Stimulated activated CD8-positive, alpha-beta memory T cell treated with anti-CD3 and anti-CD28 coated beads, Interleukin-7, amount 100 ng/mL, for 4 hours (primary cell): ENCODE data around the gene CADM1.

Source experiments
- DNase-seq, 2 donors: peaks; one replicate each; pipeline ENCODE4 v3.0.0-alpha.2; 2020; ENCODE audit warnings: low read depth in 2 of 2

Gene CADM1

GRCh38 chr11:115515647-115516395, 11.6 kb upstream of the CADM1 start:
- DNase-seq: no peak

- no peak for DNase-seq
Measured at GRCh38 chr11:115506954-115507675, 2.9 kb upstream of the CADM1 start.

GRCh38 chr11:115505175-115505574, 960 bp upstream of the CADM1 start:
- no peak for DNase-seq

- no peak for DNase-seq
Measured at GRCh38 chr11:115503886-115504275, 334 bp downstream of the CADM1 start.

- no peak for DNase-seq
Measured at GRCh38 chr11:115503083-115503885, 931 bp downstream of the CADM1 start.

- DNase-seq: no peak
Measured at GRCh38 chr11:115502636-115503082, 1.6 kb downstream of the CADM1 start.

- no peak for DNase-seq
Measured at GRCh38 chr11:115501893-115502589, 2.2 kb downstream of the CADM1 start.

- DNase-seq: no peak
Measured at GRCh38 chr11:115501502-115501892, 2.7 kb downstream of the CADM1 start.

- no peak for DNase-seq
Measured at GRCh38 chr11:115500547-115501501, 3.4 kb downstream of the CADM1 start.

- no peak for DNase-seq
Measured at GRCh38 chr11:115499891-115500290, 4.3 kb downstream of the CADM1 start.

- no peak for DNase-seq
Measured at GRCh38 chr11:115499241-115499799, 4.9 kb downstream of the CADM1 start.

GRCh38 chr11:115498354-115498753, 5.9 kb downstream of the CADM1 start:
- DNase-seq: no peak

GRCh38 chr11:115497303-115497702, 6.9 kb downstream of the CADM1 start:
- DNase-seq: no peak

GRCh38 chr11:115496892-115497291, 7.3 kb downstream of the CADM1 start:
- DNase-seq: no peak

- no peak for DNase-seq
Measured at GRCh38 chr11:115493905-115494304, 10.3 kb downstream of the CADM1 start.

- no peak for DNase-seq
Measured at GRCh38 chr11:115493488-115493887, 10.7 kb downstream of the CADM1 start.

GRCh38 chr11:115489466-115489865, 14.7 kb downstream of the CADM1 start:
- DNase-seq: no peak

- DNase-seq: no peak
Measured at GRCh38 chr11:115488945-115489344, 15.3 kb downstream of the CADM1 start.

GRCh38 chr11:115481528-115481927, 22.7 kb downstream of the CADM1 start:
- no peak for DNase-seq

- DNase-seq: no peak
Measured at GRCh38 chr11:115480611-115481010, 23.6 kb downstream of the CADM1 start.
